HepG2 (cell line): ENCODE data around the gene SLC35B2. TPM values are rescaled to one million over a fixed set of nuclear protein-coding genes. Genes with fewer than 3 reads are reported as not detected.

ENCODE experiments used
- CSRNP1 ChIP-seq: sonication (generic); formaldehyde crosslinking; IDR thresholded peaks from 2 replicates; pipeline ENCODE4 v1.8.1; 2023; ENCODE audit warnings: mild to moderate bottlenecking, missing genetic modification reagents
- HNRNPH1 ChIP-seq: fragments of 200-400 bp; formaldehyde crosslinking; optimal IDR thresholded peaks from 2 replicates; pipeline ENCODE3; 2017; ENCODE audit warnings: mild to moderate bottlenecking, low read depth, low read length
- SPEN ChIP-seq: sonication (generic); formaldehyde crosslinking; IDR thresholded peaks from 2 replicates; pipeline ENCODE4 v1.5.1; 2020; ENCODE audit warnings: low read depth, mild to moderate bottlenecking, missing genetic modification reagents
- TAF1 ChIP-seq: sonication (generic); formaldehyde crosslinking; IDR thresholded peaks from 2 replicates; pipeline ENCODE4 v1.4.0; 2020; ENCODE audit warnings: missing genetic modification reagents
- TARDBP ChIP-seq: sonication (generic); formaldehyde crosslinking; IDR thresholded peaks from 2 replicates; pipeline ENCODE4 v1.8.0; 2022; ENCODE audit warnings: mild to moderate bottlenecking, missing genetic modification reagents
- ZBED4 ChIP-seq: sonication (generic); formaldehyde crosslinking; IDR thresholded peaks from 2 replicates; pipeline ENCODE4 v1.4.0; 2020; ENCODE audit warnings: missing genetic modification reagents, borderline replicate concordance
- ZBTB38 ChIP-seq: sonication (generic); formaldehyde crosslinking; IDR thresholded peaks from 2 replicates; pipeline ENCODE4 v1.5.1; 2020; ENCODE audit warnings: mild to moderate bottlenecking, missing genetic modification reagents
- ZC3H4 ChIP-seq: sonication (generic); formaldehyde crosslinking; IDR thresholded peaks from 2 replicates; pipeline ENCODE4 v1.4.0; 2020; ENCODE audit warnings: missing genetic modification reagents, borderline replicate concordance
- ZNF251 ChIP-seq: sonication (generic); formaldehyde crosslinking; IDR thresholded peaks from 2 replicates; pipeline ENCODE4 v1.9.0; 2021; ENCODE audit warnings: mild to moderate bottlenecking, missing genetic modification reagents
- ZNF275 ChIP-seq: sonication (generic); formaldehyde crosslinking; IDR thresholded peaks from 2 replicates; pipeline ENCODE4 v1.8.0; 2022; ENCODE audit warnings: missing genetic modification reagents, mild to moderate bottlenecking, inconsistent platforms, borderline replicate concordance
- ZNF432 ChIP-seq: sonication (generic); formaldehyde crosslinking; IDR thresholded peaks from 2 replicates; pipeline ENCODE4 v1.5.0; 2020; ENCODE audit warnings: missing genetic modification reagents, mild to moderate bottlenecking, borderline replicate concordance
- ZNF556 ChIP-seq: sonication (generic); formaldehyde crosslinking; IDR thresholded peaks from 2 replicates; pipeline ENCODE4 v1.4.0; 2020; ENCODE audit warnings: mild to moderate bottlenecking, missing genetic modification reagents, borderline replicate concordance
- ZNF687 ChIP-seq: sonication (generic); formaldehyde crosslinking; IDR thresholded peaks from 2 replicates; pipeline ENCODE4 v1.5.1; 2020; ENCODE audit warnings: mild to moderate bottlenecking, missing genetic modification reagents, moderate library complexity
- ZSCAN5A ChIP-seq: sonication (generic); formaldehyde crosslinking; IDR thresholded peaks from 2 replicates; pipeline ENCODE4 v1.8.0; 2022; ENCODE audit warnings: mild to moderate bottlenecking, missing genetic modification reagents, borderline replicate concordance
- polyA plus RNA-seq, 8 experiments: library from polyadenylated mRNA; depleted of rRNA in 3 of 8; stranded (reverse) in 7 of 8; unstranded in 1 of 8; fragments of >200 nt; fragmentation: Illumina TruSeq in 4 of 8; extraction: Trizol in 4 of 8; gene quantifications; 2 replicates each; pipeline versions ENCODE4 v1.2.1 to v1.2.3, GENCODE V29; 2011 to 2016; ENCODE audit warnings: low read depth in 4 of 8, missing spikeins in 1 of 8, mixed read lengths in 1 of 8; ENCODE audit not compliant: insufficient read depth in 1 of 8
- total RNA-seq, 5 experiments: library from RNA; depleted of rRNA; stranded (reverse); fragments of >200 nt; fragmentation: Illumina TruSeq; extraction: Trizol; gene quantifications; 2 replicates each; pipeline ENCODE4 v1.2.3, GENCODE V29; 2016; ENCODE audit warnings: low read depth in 1 of 5

SLC35B2 gene
- total and polyA plus RNA-seq, 2 of the 13 experiments (the other 11 are each of a cell fraction or from before 2014, with no cell fraction given): 61.1 to 148 TPM

- TF ChIP-seq ZBED4 (CRISPR knock-in tag) (no peak), CSRNP1 (CRISPR knock-in tag) (peak; percentile 59; the same call in 1 of the 2 replicates), ZNF275 (CRISPR knock-in tag) (no peak), SPEN (CRISPR knock-in tag) (no peak), ZNF251 (CRISPR knock-in tag) (0 out of 2 replicates have a peak, but pooled peaks have one; percentile 21), ZBTB38 (CRISPR knock-in tag) (peak; percentile 48; the same call in 1 of the 2 replicates), ZNF556 (CRISPR knock-in tag) (no peak), TAF1 (CRISPR knock-in tag) (no peak), ZNF687 (CRISPR knock-in tag) (peak; percentile 48; the same call in 1 of the 2 replicates), ZC3H4 (CRISPR knock-in tag) (peak; percentile 93; the same call in 1 of the 2 replicates), ZNF432 (CRISPR knock-in tag) (0 out of 2 replicates have a peak, but pooled peaks have one; percentile 44), TARDBP (CRISPR knock-in tag) (peak; percentile 36; the same call in 1 of the 2 replicates), ZSCAN5A (CRISPR knock-in tag) (no peak), HNRNPH1 (peak; percentile 69)
Measured at GRCh38 chr6:44254191-44255104, 2.9 kb downstream of the SLC35B2 start (continued).
